Stomach (tissue), 9 donors: ENCODE measurements around the gene MYOM1. TPM values are rescaled to one million over a fixed set of nuclear protein-coding genes. Genes with fewer than 3 reads are reported as not detected.
A peak's percentile ranks its signal among the peaks of the same experiment; 100 is the strongest.

ENCODE experiments used
- DNase-seq, 2 donors: peaks; one replicate each; pipeline versions ENCODE4 v3.0.0 to v3.0.0-alpha.2; 2013 to 2019
- H3K27ac ChIP-seq, 5 donors: fragments of 200-600 bp in 4 of 5; sonication (generic) in 4 of 5; one replicate each; pipeline ENCODE4 v1.5.1; 2013 to 2019; ENCODE audit warnings: mild to moderate bottlenecking in 1 of 5, moderate library complexity in 1 of 5
- H3K27me3 ChIP-seq, 3 donors: fragments of 200-600 bp; sonication (generic); one replicate each; pipeline ENCODE4 v1.5.1; 2017 to 2019; ENCODE audit warnings: mixed run types in 1 of 3
- H3K36me3 ChIP-seq, 4 donors: fragments of 200-600 bp; sonication (generic); 1 replicate in 3 of 4; 2 replicates in 1 of 4; pipeline ENCODE4 v1.5.1; 2016 to 2019
- H3K4me1 ChIP-seq, 4 donors: fragments of 200-600 bp; sonication (generic); one replicate each; pipeline ENCODE4 v1.5.1; 2016 to 2019
- H3K4me3 ChIP-seq, 4 donors: fragments of 200-600 bp; sonication (generic) in 3 of 4; one replicate each; pipeline ENCODE4 v1.5.1; 2016 to 2019; ENCODE audit warnings: mild to moderate bottlenecking in 1 of 4
- H3K9me3 ChIP-seq, 4 donors: fragments of 200-600 bp; sonication (generic); one replicate each; pipeline ENCODE4 v1.5.1; 2016 to 2019
- CTCF ChIP-seq, 7 experiments: fragments of 450-650 bp in 4 of 7; fragments of 200-600 bp in 3 of 7; sonication (generic) in 3 of 7; IDR thresholded peaks; one replicate each; pipeline ENCODE4 v1.5.1; 2016 to 2019; ENCODE audit warnings: antibody characterized with exemption in 7 of 7, control low read depth in 2 of 7, mild to moderate bottlenecking in 1 of 7
- EP300 ChIP-seq: sonication (generic); formaldehyde crosslinking; IDR thresholded peaks from one replicate; pipeline ENCODE4 v1.6.1; 2017; ENCODE audit warnings: antibody characterized with exemption
- POLR2A ChIP-seq, 4 donors: fragments of 450-650 bp; IDR thresholded peaks; one replicate each; pipeline ENCODE4 v1.6.1; 2016; ENCODE audit warnings: antibody characterized with exemption in 4 of 4, control low read depth in 2 of 4, mild to moderate bottlenecking in 1 of 4, moderate library complexity in 1 of 4
- POLR2AphosphoS5 ChIP-seq, 3 donors: sonication (generic); formaldehyde crosslinking; IDR thresholded peaks; one replicate each; pipeline ENCODE4 v1.6.1; 2016; ENCODE audit warnings: antibody characterized with exemption in 3 of 3
- WGBS, 5 donors: extraction: QIAGEN DNeasy Blood & Tissue Kit in 3 of 5; methylation state at CpG; one replicate each; pipeline versions ENCODE4 v1.1.5 to v1.1.7; 2013 to 2018; 5-methylcytosine and 5-hydroxymethylcytosine counted together
- intact Hi-C: fragments of 100-400 bp; cut with DNase I; formaldehyde crosslinking; loops from one replicate; pipeline ENCODE4 v1.15.1; 2023; ENCODE audit warnings: low total_unique reads
- polyA plus RNA-seq, 3 donors: library from polyadenylated mRNA; stranded (reverse); fragments of 200-250 nt; gene quantifications; one replicate each; pipeline ENCODE4 v1.2.3, GENCODE V29; 2013
- total RNA-seq, 5 donors: library from RNA; depleted of rRNA; stranded (reverse); fragments of >200 nt; gene quantifications; one replicate each; pipeline versions ENCODE4 v1.1.0 to v1.2.3, GENCODE V29; 2014 to 2016
- donor health status: healthy with polysubstance abuse.
- donor health status: Bipolar disorder and iron deficiency.
- donor health status: healthy.

The MYOM1 gene
- total and polyA plus RNA-seq, 8 donors: 1.2 to 37.9 (median 3.5) TPM

DNA sequence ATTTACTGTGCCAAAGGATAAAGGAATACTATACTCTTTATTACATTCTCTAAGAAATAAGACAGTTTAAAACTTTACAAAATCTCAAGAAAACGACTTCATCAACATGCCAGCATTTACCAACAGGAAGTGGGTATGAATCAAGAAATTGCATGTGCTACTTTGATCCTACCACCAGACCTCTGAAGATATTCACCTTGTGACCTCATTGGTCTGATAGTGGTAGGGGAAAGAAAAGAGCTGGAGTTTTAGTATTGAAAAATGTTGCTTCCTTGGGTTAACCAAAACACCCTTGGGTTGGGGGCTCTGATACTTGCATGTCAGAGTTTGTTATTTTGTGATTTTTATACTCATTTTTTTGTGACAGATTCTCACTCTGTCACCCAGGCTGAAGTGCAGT, 122.7 kb downstream of the MYOM1 start:
- Histone ChIP-seq H3K4me3 (no peak overlapping the region), H3K4me1 (peaks cover 0 to 15% (median 5%) of the 10 kb centered on the region in 4 donors), H3K36me3 (no peaks in the 10 kb centered on the region), H3K9me3 (no peaks in the 10 kb centered on the region), H3K27ac (no peak overlapping the region), H3K27me3 (no peaks in the 10 kb centered on the region)
- no peak for DNase-seq
- no peak for TF ChIP-seq POLR2AphosphoS5 (IDR thresholded peaks at IDR 0.05)
- no peak for TF ChIP-seq EP300
- TF ChIP-seq POLR2A (IDR thresholded peaks at IDR 0.05): no peak
- no peak for TF ChIP-seq CTCF (IDR thresholded peaks at IDR 0.05)
- intact Hi-C loops: no loop called here
- WGBS, 5 donors: 48 to 76% (median 64%) methylated on average over 1 of the region's 1 CpG

DNA sequence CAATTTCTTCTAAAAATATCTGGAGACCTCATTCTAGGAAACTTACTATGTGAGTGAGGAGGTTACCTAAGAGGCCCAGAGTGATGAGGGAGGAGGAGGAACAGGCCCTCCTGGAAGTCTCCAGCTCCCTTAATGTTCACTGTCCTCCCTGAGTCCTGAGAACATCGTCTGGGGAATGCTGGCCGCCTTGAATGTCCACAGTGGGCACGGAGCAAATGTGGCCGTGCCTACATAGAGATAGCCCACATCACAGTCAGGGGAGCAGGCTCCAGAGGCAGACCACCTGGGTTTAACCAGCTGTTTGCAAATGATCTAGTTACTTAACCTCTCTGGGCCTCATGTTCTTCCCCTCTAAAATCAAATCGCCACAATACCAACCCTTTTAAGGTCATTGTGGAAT, 123.8 kb downstream of the MYOM1 start:
- Histone ChIP-seq H3K36me3 (no peaks in the 10 kb centered on the region), H3K9me3 (no peaks in the 10 kb centered on the region), H3K4me1 (peaks cover 0 to 14% (median 5%) of the 10 kb centered on the region in 4 donors), H3K27ac (no peak overlapping the region), H3K4me3 (no peak overlapping the region), H3K27me3 (no peaks in the 10 kb centered on the region)
- DNase-seq: no peak
- WGBS, 5 donors: 94 to 99% (median 96%) methylated on average over 5 of the region's 5 CpGs
- intact Hi-C loops: no loop called here
- no peak for TF ChIP-seq EP300
- TF ChIP-seq CTCF (IDR thresholded peaks at IDR 0.05): no peak
- TF ChIP-seq POLR2A (IDR thresholded peaks at IDR 0.05): no peak
- TF ChIP-seq POLR2AphosphoS5 (IDR thresholded peaks at IDR 0.05): no peak

GRCh38 chr18:3094338-3094684, 125.5 kb downstream of the MYOM1 start:
- intact Hi-C loops: no loop called here
- H3K27ac ChIP-seq: no peak overlapping the region
- no peak for TF ChIP-seq CTCF (IDR thresholded peaks at IDR 0.05)
- TF ChIP-seq POLR2AphosphoS5 (IDR thresholded peaks at IDR 0.05): no peak
- no peak for TF ChIP-seq POLR2A (IDR thresholded peaks at IDR 0.05)
- no peak for TF ChIP-seq EP300
- H3K36me3 ChIP-seq: no peaks in the 10 kb centered on the region
- peaks cover 0 to 11% (median 5%) of the 10 kb centered on the region in 4 donors for H3K4me1 ChIP-seq
- no peaks in the 10 kb centered on the region for H3K9me3 ChIP-seq
- H3K4me3 ChIP-seq: no peak overlapping the region
- no peaks in the 10 kb centered on the region for H3K27me3 ChIP-seq
- DNase-seq: no peak

- Histone ChIP-seq H3K27ac (peak overlapping the region in 2 of 5 donors; percentile 24 to 27), H3K4me1 (peaks cover 0 to 11% (median 5%) of the 10 kb centered on the region in 4 donors), H3K9me3 (no peaks in the 10 kb centered on the region), H3K4me3 (no peak overlapping the region), H3K36me3 (no peaks in the 10 kb centered on the region), H3K27me3 (no peaks in the 10 kb centered on the region)
- TF ChIP-seq CTCF (IDR thresholded peaks at IDR 0.05): no peak
- TF ChIP-seq POLR2AphosphoS5 (IDR thresholded peaks at IDR 0.05): no peak
- TF ChIP-seq POLR2A (IDR thresholded peaks at IDR 0.05): no peak
- TF ChIP-seq EP300: no peak
- 44 to 58% (median 50%) methylated on average over 10 of the region's 10 CpGs for WGBS, 5 donors
- intact Hi-C loops: no loop called here
- peak in 1 of 2 donors; percentile 63 for DNase-seq
Observed at GRCh38 chr18:3093624-3094337, 126.0 kb downstream of the MYOM1 start.
